ENCODE results near the gene RARB. TPM values are rescaled to one million over a fixed set of nuclear protein-coding genes. Genes with fewer than 3 reads are reported as not detected.

Gene RARB
- total and polyA plus RNA-seq, 9 of the 15 experiments (the other 6 are each of a cell fraction or from before 2014, with no cell fraction given), result 0.15 to 1.3 (median 0.27) TPM

GRCh38 chr3:25592510-25592968, 164.5 kb downstream of the RARB start (continued):
- TF ChIP-seq, protein P1, sequence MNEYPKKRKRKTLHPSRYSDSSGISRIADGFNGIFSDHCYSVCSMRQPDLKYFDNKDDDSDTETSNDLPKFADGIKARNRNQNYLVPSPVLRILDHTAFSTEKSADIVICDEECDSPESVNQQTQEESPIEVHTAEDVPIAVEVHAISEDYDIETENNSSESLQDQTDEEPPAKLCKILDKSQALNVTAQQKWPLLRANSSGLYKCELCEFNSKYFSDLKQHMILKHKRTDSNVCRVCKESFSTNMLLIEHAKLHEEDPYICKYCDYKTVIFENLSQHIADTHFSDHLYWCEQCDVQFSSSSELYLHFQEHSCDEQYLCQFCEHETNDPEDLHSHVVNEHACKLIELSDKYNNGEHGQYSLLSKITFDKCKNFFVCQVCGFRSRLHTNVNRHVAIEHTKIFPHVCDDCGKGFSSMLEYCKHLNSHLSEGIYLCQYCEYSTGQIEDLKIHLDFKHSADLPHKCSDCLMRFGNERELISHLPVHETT (CRISPR knock-in tag; conservative IDR thresholded peaks at IDR 0.05 in 1 of 2, IDR thresholded peaks at IDR 0.05 in 1 of 2), result no peak
- TF ChIP-seq ZNF12 (CRISPR knock-in tag; IDR thresholded peaks at IDR 0.05), result no peak
- TF ChIP-seq, protein P2, sequence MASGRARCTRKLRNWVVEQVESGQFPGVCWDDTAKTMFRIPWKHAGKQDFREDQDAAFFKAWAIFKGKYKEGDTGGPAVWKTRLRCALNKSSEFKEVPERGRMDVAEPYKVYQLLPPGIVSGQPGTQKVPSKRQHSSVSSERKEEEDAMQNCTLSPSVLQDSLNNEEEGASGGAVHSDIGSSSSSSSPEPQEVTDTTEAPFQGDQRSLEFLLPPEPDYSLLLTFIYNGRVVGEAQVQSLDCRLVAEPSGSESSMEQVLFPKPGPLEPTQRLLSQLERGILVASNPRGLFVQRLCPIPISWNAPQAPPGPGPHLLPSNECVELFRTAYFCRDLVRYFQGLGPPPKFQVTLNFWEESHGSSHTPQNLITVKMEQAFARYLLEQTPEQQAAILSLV (tag; IDR thresholded peaks at IDR 0.05), result no peak
- peak in 1 of 2 experiments; percentile 75; a peak in 1 of 3 replicates for TF ChIP-seq CBX3 (IDR thresholded peaks at IDR 0.05; ENCODE audit: borderline replicate concordance in 1 of 2, low read length in 2 of 2)
- TF ChIP-seq ZNF584 (CRISPR knock-in tag; IDR thresholded peaks at IDR 0.05; ENCODE audit: low read depth), result no peak
- TF ChIP-seq NR2F6 (CRISPR knock-in tag; IDR thresholded peaks at IDR 0.05), result no peak
- no peak for TF ChIP-seq MXD1 (CRISPR knock-in tag; IDR thresholded peaks at IDR 0.05; ENCODE audit: borderline replicate concordance, poor library complexity, severe bottlenecking)
- TF ChIP-seq TCF15 (CRISPR knock-in tag; IDR thresholded peaks at IDR 0.05), result no peak
- TF ChIP-seq, protein P3, sequence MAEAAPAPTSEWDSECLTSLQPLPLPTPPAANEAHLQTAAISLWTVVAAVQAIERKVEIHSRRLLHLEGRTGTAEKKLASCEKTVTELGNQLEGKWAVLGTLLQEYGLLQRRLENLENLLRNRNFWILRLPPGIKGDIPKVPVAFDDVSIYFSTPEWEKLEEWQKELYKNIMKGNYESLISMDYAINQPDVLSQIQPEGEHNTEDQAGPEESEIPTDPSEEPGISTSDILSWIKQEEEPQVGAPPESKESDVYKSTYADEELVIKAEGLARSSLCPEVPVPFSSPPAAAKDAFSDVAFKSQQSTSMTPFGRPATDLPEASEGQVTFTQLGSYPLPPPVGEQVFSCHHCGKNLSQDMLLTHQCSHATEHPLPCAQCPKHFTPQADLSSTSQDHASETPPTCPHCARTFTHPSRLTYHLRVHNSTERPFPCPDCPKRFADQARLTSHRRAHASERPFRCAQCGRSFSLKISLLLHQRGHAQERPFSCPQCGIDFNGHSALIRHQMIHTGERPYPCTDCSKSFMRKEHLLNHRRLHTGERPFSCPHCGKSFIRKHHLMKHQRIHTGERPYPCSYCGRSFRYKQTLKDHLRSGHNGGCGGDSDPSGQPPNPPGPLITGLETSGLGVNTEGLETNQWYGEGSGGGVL (CRISPR knock-in tag; IDR thresholded peaks at IDR 0.05), result no peak
- TF ChIP-seq, protein P4, sequence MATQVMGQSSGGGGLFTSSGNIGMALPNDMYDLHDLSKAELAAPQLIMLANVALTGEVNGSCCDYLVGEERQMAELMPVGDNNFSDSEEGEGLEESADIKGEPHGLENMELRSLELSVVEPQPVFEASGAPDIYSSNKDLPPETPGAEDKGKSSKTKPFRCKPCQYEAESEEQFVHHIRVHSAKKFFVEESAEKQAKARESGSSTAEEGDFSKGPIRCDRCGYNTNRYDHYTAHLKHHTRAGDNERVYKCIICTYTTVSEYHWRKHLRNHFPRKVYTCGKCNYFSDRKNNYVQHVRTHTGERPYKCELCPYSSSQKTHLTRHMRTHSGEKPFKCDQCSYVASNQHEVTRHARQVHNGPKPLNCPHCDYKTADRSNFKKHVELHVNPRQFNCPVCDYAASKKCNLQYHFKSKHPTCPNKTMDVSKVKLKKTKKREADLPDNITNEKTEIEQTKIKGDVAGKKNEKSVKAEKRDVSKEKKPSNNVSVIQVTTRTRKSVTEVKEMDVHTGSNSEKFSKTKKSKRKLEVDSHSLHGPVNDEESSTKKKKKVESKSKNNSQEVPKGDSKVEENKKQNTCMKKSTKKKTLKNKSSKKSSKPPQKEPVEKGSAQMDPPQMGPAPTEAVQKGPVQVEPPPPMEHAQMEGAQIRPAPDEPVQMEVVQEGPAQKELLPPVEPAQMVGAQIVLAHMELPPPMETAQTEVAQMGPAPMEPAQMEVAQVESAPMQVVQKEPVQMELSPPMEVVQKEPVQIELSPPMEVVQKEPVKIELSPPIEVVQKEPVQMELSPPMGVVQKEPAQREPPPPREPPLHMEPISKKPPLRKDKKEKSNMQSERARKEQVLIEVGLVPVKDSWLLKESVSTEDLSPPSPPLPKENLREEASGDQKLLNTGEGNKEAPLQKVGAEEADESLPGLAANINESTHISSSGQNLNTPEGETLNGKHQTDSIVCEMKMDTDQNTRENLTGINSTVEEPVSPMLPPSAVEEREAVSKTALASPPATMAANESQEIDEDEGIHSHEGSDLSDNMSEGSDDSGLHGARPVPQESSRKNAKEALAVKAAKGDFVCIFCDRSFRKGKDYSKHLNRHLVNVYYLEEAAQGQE (IDR thresholded peaks at IDR 0.05; ENCODE audit: borderline replicate concordance), result peak; percentile 54
- TF ChIP-seq, protein P4 (CRISPR knock-in tag; IDR thresholded peaks at IDR 0.05; ENCODE audit: low read depth), result no peak
- no peak for TF ChIP-seq TAF1 (IDR thresholded peaks at IDR 0.05; ENCODE audit: control insufficient read depth, extremely low read depth, insufficient read depth, low read length, severe bottlenecking)
- no peak for TF ChIP-seq TAF9B (IDR thresholded peaks at IDR 0.05; ENCODE audit: partially characterized antibody)

All from K562 (cell line).